ENCODE results near the gene LTBP3.
"Not testable (repeated sequence)": the region's sequence is repeated elsewhere in the genome, so short reads cannot be mapped to it uniquely, and the experiment has no call there.

- not testable (repeated sequence) for TF ChIP-seq POLR2AphosphoS5 (IDR thresholded peaks at IDR 0.05; ENCODE audit: insufficient read depth, low read depth, low read length); POLR2A (IDR thresholded peaks at IDR 0.05; ENCODE audit: low read depth, low read length)
- TF ChIP-seq, protein P1, sequence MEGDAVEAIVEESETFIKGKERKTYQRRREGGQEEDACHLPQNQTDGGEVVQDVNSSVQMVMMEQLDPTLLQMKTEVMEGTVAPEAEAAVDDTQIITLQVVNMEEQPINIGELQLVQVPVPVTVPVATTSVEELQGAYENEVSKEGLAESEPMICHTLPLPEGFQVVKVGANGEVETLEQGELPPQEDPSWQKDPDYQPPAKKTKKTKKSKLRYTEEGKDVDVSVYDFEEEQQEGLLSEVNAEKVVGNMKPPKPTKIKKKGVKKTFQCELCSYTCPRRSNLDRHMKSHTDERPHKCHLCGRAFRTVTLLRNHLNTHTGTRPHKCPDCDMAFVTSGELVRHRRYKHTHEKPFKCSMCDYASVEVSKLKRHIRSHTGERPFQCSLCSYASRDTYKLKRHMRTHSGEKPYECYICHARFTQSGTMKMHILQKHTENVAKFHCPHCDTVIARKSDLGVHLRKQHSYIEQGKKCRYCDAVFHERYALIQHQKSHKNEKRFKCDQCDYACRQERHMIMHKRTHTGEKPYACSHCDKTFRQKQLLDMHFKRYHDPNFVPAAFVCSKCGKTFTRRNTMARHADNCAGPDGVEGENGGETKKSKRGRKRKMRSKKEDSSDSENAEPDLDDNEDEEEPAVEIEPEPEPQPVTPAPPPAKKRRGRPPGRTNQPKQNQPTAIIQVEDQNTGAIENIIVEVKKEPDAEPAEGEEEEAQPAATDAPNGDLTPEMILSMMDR (IDR thresholded peaks at IDR 0.05; ENCODE audit: extremely low read depth in 1 of 2, insufficient read depth in 1 of 2, low read depth in 1 of 2, low read length in 2 of 2) = not testable (repeated sequence)
Measured at GRCh38 chr11:65564879-65565559, 6.9 kb upstream of the LTBP3 start.

Data from endothelial cell of umbilical vein (primary cell).